Smooth muscle cell (in vitro differentiated cells): ENCODE measurements around the gene VSNL1. TPM values are rescaled to one million over a fixed set of nuclear protein-coding genes. Genes with fewer than 3 reads are reported as not detected.

Experiments used
- DNase-seq: peaks from one replicate; lab custom pipeline; 2025; ENCODE audit not compliant: unreplicated experiment; lab: John Stamatoyannopoulos, UW
- H2AFZ ChIP-seq: fragments of 200-600 bp; sonication (generic); 2 replicates; pipeline ENCODE4 v1.6.0; 2016; ENCODE audit warnings: antibody characterized with exemption, low read depth, mild to moderate bottlenecking
- H3F3A ChIP-seq: fragments of 200-600 bp; sonication (generic); 2 replicates; pipeline ENCODE4 v1.6.0; 2017; ENCODE audit warnings: antibody characterized with exemption, low read depth
- H3K27ac ChIP-seq: fragments of 200-600 bp; sonication (generic); 2 replicates; pipeline ENCODE4 v1.5.1; 2016; ENCODE audit warnings: low read depth, mild to moderate bottlenecking
- H3K27me3 ChIP-seq: fragments of 200-600 bp; sonication (generic); 2 replicates; pipeline ENCODE4 v1.6.1; 2016; ENCODE audit warnings: low read depth, mild to moderate bottlenecking
- H3K36me3 ChIP-seq: fragments of 200-600 bp; sonication (generic); 2 replicates; pipeline ENCODE4 v1.5.1; 2016; ENCODE audit warnings: low read depth
- H3K4me1 ChIP-seq: fragments of 200-600 bp; sonication (generic); 2 replicates; pipeline ENCODE4 v1.5.1; 2016; ENCODE audit warnings: low read depth
- H3K4me2 ChIP-seq: fragments of 200-600 bp; sonication (generic); 2 replicates; pipeline ENCODE4 v1.6.0; 2016; ENCODE audit warnings: mild to moderate bottlenecking
- H3K4me3 ChIP-seq: fragments of 200-600 bp; sonication (generic); 2 replicates; pipeline ENCODE4 v1.5.1; 2016; ENCODE audit warnings: mild to moderate bottlenecking
- H3K79me2 ChIP-seq: fragments of 200-600 bp; sonication (generic); 2 replicates; pipeline ENCODE4 v1.6.0; 2016; ENCODE audit warnings: low read depth, mild to moderate bottlenecking
- H3K9ac ChIP-seq: fragments of 200-600 bp; sonication (generic); 2 replicates; pipeline ENCODE4 v1.6.0; 2016; ENCODE audit warnings: low read depth
- H3K9me3 ChIP-seq: fragments of 200-600 bp; sonication (generic); replicated peaks from 2 replicates; pipeline ENCODE4 v1.5.1; 2016; ENCODE audit warnings: low read depth
- H4K20me1 ChIP-seq: fragments of 200-600 bp; sonication (generic); 2 replicates; pipeline ENCODE4 v1.6.0; 2016; ENCODE audit warnings: low read depth
- WGBS: methylation state at CpG from one replicate; pipeline ENCODE4 v1.1.7; 2016; ENCODE audit warnings: low lambda C conversion rate; 5-methylcytosine and 5-hydroxymethylcytosine counted together
- polyA plus RNA-seq: library from polyadenylated mRNA; unstranded; fragments of >200 nt; fragmentation: Nextera tagmentation; extraction: Ambion mirVana; gene quantifications from 2 replicates; pipeline ENCODE4 v1.2.1, GENCODE V29; 2016
- total RNA-seq: library from RNA; depleted of rRNA; stranded (reverse); fragments of >200 nt; gene quantifications from 2 replicates; pipeline ENCODE4 v1.2.3, GENCODE V29; 2014
- TF ChIP-seq, protein P1 (sequence below): fragments of 200-600 bp; sonication (generic); IDR thresholded peaks from 2 replicates; pipeline ENCODE4 v1.5.1; 2017; ENCODE audit warnings: borderline replicate concordance, mild to moderate bottlenecking, antibody characterized with exemption; ENCODE audit not compliant: insufficient read depth, poor library complexity, severe bottlenecking

VSNL1 gene
- total and polyA plus RNA-seq, 2 experiments from 2014 or later: 2.8 to 4.5 TPM

DNA sequence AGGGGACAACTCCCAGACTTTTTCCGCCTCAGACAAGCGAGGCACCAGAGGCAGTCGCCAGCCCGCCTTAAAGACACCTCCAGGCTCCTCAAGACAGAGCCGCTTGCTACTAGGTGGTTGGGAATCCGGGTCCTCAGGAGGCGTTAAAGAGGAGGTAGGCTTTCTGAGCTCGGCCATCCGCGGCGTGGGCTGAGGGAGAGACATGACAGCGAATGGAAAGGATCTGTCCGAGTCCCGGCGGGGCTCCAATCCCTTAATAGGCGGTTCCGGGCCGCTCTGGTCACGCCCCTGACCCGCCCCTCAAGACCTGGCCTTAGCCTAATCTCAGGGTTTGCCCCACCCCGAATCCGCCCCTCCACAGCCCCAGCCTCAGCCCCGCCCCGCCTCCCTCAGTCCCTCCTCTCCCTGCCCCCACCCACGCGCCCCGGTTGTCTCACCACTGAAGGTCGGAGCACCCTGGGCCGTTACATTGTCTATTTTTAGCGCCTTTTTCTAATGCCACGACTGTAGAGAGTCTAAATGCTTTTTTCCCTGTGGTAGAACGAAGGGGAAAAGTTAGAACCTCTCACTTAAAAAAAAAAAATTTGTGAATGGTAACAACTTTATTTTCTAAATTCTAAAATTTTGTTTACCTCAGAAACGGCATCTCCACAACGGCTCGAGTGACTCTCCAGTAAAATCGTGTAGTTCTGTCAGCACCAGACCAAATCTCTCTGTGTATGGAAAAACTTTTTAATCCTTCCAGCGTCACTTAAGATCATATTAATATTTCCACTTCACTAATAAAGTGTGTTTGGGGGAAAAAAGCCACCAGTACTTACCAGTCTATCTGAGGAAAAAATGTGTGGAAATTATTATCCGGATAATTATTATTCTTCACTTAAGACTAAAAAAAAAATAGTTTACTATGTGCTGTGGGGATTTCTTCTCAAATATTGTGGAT is 22.0 kb upstream of the VSNL1 start, which contains the start of gene RAD51AP2:
Gene RAD51AP2, minus strand, starts transcription at position 229 of the 943 bp plus-strand sequence. Its CDS starts 25 bp downstream, at position 204.
- no peaks in the 10 kb centered on the region for H3K27me3 ChIP-seq
- 6% methylated on average over 31 of the region's 38 CpGs for WGBS
- peak within 1 kb of the TSS; percentile 93 for H3K27ac ChIP-seq
- H4K20me1 ChIP-seq: no peaks in the 10 kb centered on the region
- peak; percentile 89 for DNase-seq
- peak within 1 kb of the TSS; percentile 87 for H2AFZ ChIP-seq
- H3K4me1 ChIP-seq: peaks cover 18% of the 10 kb centered on the region
- H3K36me3 ChIP-seq: no peaks in the 10 kb centered on the region
- TF ChIP-seq, protein P1, sequence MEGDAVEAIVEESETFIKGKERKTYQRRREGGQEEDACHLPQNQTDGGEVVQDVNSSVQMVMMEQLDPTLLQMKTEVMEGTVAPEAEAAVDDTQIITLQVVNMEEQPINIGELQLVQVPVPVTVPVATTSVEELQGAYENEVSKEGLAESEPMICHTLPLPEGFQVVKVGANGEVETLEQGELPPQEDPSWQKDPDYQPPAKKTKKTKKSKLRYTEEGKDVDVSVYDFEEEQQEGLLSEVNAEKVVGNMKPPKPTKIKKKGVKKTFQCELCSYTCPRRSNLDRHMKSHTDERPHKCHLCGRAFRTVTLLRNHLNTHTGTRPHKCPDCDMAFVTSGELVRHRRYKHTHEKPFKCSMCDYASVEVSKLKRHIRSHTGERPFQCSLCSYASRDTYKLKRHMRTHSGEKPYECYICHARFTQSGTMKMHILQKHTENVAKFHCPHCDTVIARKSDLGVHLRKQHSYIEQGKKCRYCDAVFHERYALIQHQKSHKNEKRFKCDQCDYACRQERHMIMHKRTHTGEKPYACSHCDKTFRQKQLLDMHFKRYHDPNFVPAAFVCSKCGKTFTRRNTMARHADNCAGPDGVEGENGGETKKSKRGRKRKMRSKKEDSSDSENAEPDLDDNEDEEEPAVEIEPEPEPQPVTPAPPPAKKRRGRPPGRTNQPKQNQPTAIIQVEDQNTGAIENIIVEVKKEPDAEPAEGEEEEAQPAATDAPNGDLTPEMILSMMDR: no peak
- H3K4me3 ChIP-seq: peak within 1 kb of the TSS; percentile 55
- peak within 1 kb of the TSS; percentile 82 for H3K9ac ChIP-seq
- no peaks in the 10 kb centered on the region for H3F3A ChIP-seq
- H3K79me2 ChIP-seq: no peaks in the 10 kb centered on the region
- no peaks in the 10 kb centered on the region for H3K9me3 ChIP-seq
- H3K4me2 ChIP-seq: peak within 1 kb of the TSS; percentile 93

DNA sequence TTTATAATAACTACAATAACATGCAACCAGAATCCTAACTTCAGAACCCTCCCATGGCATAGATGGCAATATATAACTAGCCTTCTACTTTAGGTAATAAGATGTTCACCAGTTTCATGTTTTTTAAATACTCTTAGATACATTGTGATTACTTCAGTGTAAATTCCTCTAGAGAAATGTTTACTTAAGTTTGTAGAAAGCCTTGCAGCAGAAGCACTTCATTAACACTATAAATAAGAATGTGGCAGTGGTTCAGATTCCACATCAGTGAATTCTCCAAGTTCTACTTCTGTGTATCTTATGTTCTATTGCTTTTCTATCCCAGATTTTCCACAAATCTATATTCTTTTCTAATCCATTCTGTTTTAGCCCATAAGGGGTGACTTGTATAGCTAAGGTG is 21.0 kb upstream of the VSNL1 start:
- no peaks in the 10 kb centered on the region for H3K9me3 ChIP-seq
- DNase-seq: no peak
- peak overlapping the region; percentile 82 for H3K9ac ChIP-seq
- H3K4me3 ChIP-seq: no peak overlapping the region
- H3F3A ChIP-seq: no peaks in the 10 kb centered on the region
- no peaks in the 10 kb centered on the region for H3K36me3 ChIP-seq
- no peaks in the 10 kb centered on the region for H4K20me1 ChIP-seq
- H3K27me3 ChIP-seq: no peaks in the 10 kb centered on the region
- H3K4me2 ChIP-seq: peak overlapping the region; percentile 93
- TF ChIP-seq, protein P1: no peak
- H3K4me1 ChIP-seq: peaks cover 18% of the 10 kb centered on the region
- H3K27ac ChIP-seq: peak overlapping the region; percentile 93
- H2AFZ ChIP-seq: peak overlapping the region; percentile 30
- no peaks in the 10 kb centered on the region for H3K79me2 ChIP-seq

DNA sequence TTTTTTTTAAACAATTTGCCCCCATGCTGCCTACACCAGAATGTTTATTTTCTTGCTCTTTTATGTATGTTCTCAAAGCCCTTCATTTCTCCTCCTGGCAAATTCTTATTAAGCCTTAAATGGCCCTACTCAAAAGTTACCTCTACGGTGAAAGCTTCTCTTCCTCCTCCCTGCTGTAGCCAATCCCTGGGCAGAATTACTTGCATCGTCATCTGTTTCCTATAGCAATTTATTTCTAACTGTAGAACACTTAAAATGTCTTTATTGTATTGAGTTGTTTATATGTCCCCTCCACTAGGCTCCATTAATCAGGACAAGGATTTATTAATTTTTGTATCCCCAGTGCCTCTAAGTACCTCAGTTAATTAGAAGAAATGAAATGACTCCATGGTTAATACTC is 19.7 kb upstream of the VSNL1 start:
- Histone ChIP-seq H4K20me1 (no peaks in the 10 kb centered on the region), H3K9me3 (no peaks in the 10 kb centered on the region), H3K4me2 (no peak overlapping the region), H3K79me2 (no peaks in the 10 kb centered on the region), H3K4me1 (peaks cover 18% of the 10 kb centered on the region), H3K9ac (no peak overlapping the region), H3K27me3 (no peaks in the 10 kb centered on the region), H3K27ac (no peak overlapping the region), H3F3A (no peaks in the 10 kb centered on the region), H3K4me3 (no peak overlapping the region), H2AFZ (no peak overlapping the region), H3K36me3 (no peaks in the 10 kb centered on the region)
- WGBS: 84% methylated on average over 2 of the region's 2 CpGs
- TF ChIP-seq, protein P1: no peak
- DNase-seq: no peak

GRCh38 chr2:17521621-17522020 is 18.9 kb upstream of the VSNL1 start:
- Histone ChIP-seq H3F3A (no peaks in the 10 kb centered on the region), H3K36me3 (no peaks in the 10 kb centered on the region), H4K20me1 (no peaks in the 10 kb centered on the region), H3K4me1 (peaks cover 18% of the 10 kb centered on the region), H2AFZ (no peak overlapping the region), H3K27ac (no peak overlapping the region), H3K9me3 (no peaks in the 10 kb centered on the region), H3K4me3 (no peak overlapping the region), H3K27me3 (no peaks in the 10 kb centered on the region), H3K4me2 (no peak overlapping the region), H3K79me2 (no peaks in the 10 kb centered on the region), H3K9ac (no peak overlapping the region)
- DNase-seq: no peak
- WGBS: 93% methylated on average over 2 of the region's 2 CpGs
- TF ChIP-seq, protein P1: no peak
